ENCODE measurements around the gene PHF2. TPM values are rescaled to one million over a fixed set of nuclear protein-coding genes. Genes with fewer than 3 reads are reported as not detected.

PHF2 gene
- total RNA-seq, 1 donor from 2014 or later: 40.3 TPM

DNA sequence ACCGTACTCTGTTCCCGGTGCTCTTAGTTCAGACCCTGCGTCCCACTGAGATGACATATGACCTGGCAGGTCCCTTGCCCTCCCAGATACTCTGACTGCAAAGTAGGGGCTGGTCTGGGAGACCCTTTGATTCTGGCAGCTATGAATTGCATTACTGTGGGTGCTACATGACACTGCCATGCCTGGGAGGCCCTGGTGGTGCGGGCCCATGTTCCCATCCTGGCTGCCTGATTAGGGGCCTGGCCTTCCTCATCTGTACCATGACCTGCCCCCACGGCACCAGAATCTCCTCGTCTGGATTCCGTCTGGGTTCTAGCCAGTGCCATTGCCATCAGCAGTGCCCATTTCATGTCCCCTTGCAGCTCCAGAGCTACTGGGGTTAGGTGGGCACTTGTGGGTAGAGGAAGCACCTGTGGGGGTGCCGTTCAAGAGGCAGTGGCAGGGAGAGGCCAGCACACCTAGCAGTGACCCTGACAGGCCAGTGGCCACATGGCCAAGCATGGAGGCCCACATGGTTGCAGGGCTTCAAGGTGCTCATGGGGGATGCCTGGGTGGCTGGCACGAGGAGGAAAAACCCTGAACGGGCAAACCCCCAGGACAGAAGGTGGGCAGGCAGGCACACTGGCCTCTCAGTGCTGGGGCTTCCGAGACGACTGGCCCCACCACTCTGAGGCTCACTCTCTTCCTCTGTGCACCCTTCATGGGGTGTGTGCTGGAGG lies 69.7 kb downstream of the PHF2 start:
- Mint-ChIP-seq H3K27ac (ENCODE audit: unreplicated experiment) (no peak overlapping the region), H3K4me3 (ENCODE audit: unreplicated experiment) (no peak overlapping the region), H3K27me3 (ENCODE audit: unreplicated experiment) (no peaks in the 10 kb centered on the region), H3K36me3 (ENCODE audit: unreplicated experiment) (peaks cover 21% of the 10 kb centered on the region), H3K9me3 (ENCODE audit: unreplicated experiment) (no peaks in the 10 kb centered on the region), H3K4me1 (ENCODE audit: unreplicated experiment) (peaks cover 16% of the 10 kb centered on the region)
- DNase-seq (ENCODE audit: extremely low spot score, unreplicated experiment): no peak
- TF ChIP-seq, protein P1, sequence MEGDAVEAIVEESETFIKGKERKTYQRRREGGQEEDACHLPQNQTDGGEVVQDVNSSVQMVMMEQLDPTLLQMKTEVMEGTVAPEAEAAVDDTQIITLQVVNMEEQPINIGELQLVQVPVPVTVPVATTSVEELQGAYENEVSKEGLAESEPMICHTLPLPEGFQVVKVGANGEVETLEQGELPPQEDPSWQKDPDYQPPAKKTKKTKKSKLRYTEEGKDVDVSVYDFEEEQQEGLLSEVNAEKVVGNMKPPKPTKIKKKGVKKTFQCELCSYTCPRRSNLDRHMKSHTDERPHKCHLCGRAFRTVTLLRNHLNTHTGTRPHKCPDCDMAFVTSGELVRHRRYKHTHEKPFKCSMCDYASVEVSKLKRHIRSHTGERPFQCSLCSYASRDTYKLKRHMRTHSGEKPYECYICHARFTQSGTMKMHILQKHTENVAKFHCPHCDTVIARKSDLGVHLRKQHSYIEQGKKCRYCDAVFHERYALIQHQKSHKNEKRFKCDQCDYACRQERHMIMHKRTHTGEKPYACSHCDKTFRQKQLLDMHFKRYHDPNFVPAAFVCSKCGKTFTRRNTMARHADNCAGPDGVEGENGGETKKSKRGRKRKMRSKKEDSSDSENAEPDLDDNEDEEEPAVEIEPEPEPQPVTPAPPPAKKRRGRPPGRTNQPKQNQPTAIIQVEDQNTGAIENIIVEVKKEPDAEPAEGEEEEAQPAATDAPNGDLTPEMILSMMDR (IDR thresholded peaks at IDR 0.05): no peak

GRCh38 chr9:93646640-93647178 lies 70.3 kb downstream of the PHF2 start:
- H3K4me3 Mint-ChIP-seq (ENCODE audit: unreplicated experiment): no peak overlapping the region
- TF ChIP-seq, protein P1 (IDR thresholded peaks at IDR 0.05): no peak
- no peak for DNase-seq (ENCODE audit: extremely low spot score, unreplicated experiment)
- H3K27me3 Mint-ChIP-seq (ENCODE audit: unreplicated experiment): no peaks in the 10 kb centered on the region
- H3K36me3 Mint-ChIP-seq (ENCODE audit: unreplicated experiment): peaks cover 25% of the 10 kb centered on the region
- H3K27ac Mint-ChIP-seq (ENCODE audit: unreplicated experiment): no peak overlapping the region
- H3K4me1 Mint-ChIP-seq (ENCODE audit: unreplicated experiment): peaks cover 14% of the 10 kb centered on the region
- H3K9me3 Mint-ChIP-seq (ENCODE audit: unreplicated experiment): no peaks in the 10 kb centered on the region

- Mint-ChIP-seq H3K27me3 (ENCODE audit: unreplicated experiment) (no peaks in the 10 kb centered on the region), H3K9me3 (ENCODE audit: unreplicated experiment) (no peaks in the 10 kb centered on the region), H3K27ac (ENCODE audit: unreplicated experiment) (no peak overlapping the region), H3K4me1 (ENCODE audit: unreplicated experiment) (peaks cover 7% of the 10 kb centered on the region), H3K36me3 (ENCODE audit: unreplicated experiment) (peaks cover 31% of the 10 kb centered on the region), H3K4me3 (ENCODE audit: unreplicated experiment) (no peak overlapping the region)
- TF ChIP-seq, protein P1 (IDR thresholded peaks at IDR 0.05): no peak
- DNase-seq (ENCODE audit: extremely low spot score, unreplicated experiment): no peak
Measured at GRCh38 chr9:93648181-93648580, 71.8 kb downstream of the PHF2 start.

DNA sequence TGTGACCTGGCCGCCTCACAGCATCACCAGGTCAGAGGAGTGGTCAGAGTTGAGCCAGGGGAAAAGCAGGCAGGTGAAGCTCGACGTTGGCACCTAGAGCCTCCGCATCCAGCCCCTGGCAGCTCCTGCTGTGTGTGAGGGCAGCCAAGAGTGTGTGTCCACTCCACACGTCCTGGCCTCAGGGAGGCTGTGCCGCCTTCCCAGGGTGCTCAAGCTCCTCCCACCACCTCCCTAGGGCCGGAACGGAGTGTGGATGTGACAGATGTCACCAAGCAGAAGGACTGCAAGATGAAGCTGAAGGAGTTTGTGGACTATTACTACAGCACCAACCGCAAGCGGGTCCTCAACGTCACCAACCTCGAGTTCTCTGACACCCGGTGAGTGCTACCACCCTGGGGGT lies 72.5 kb downstream of the PHF2 start:
- no peak for DNase-seq (ENCODE audit: extremely low spot score, unreplicated experiment)
- no peaks in the 10 kb centered on the region for H3K27me3 Mint-ChIP-seq (ENCODE audit: unreplicated experiment)
- peaks cover 28% of the 10 kb centered on the region for H3K36me3 Mint-ChIP-seq (ENCODE audit: unreplicated experiment)
- H3K9me3 Mint-ChIP-seq (ENCODE audit: unreplicated experiment): no peaks in the 10 kb centered on the region
- no peak overlapping the region for H3K27ac Mint-ChIP-seq (ENCODE audit: unreplicated experiment)
- no peak overlapping the region for H3K4me3 Mint-ChIP-seq (ENCODE audit: unreplicated experiment)
- H3K4me1 Mint-ChIP-seq (ENCODE audit: unreplicated experiment): peaks cover under 1% of the 10 kb centered on the region
- TF ChIP-seq, protein P1 (IDR thresholded peaks at IDR 0.05): no peak

DNA sequence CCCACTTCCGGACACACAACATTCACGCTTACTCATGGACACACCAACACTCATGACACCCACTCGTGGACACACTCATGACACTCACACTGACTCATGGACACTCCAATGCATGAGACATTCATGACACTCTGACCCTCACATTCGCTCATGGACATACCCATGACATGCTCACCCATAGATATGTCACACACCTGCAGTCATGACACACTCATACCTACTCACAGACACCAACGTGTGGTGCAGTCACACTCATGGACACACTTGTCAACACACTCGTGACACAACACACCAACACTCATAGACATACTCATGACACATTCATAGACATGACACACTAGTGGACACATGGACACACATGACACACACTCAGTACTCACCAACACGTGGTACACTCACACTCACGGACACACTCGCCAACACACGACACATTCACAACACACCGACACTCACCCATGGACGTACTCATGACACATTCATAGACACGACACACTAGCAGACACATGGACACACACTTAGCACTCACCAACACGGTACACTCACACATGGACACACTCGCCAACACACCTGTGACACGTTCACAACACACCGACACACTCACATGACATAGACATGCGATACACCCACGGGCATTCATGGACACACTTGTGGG lies 73.4 kb downstream of the PHF2 start:
- Mint-ChIP-seq H3K27me3 (ENCODE audit: unreplicated experiment) (no peaks in the 10 kb centered on the region), H3K4me3 (ENCODE audit: unreplicated experiment) (no peak overlapping the region), H3K27ac (ENCODE audit: unreplicated experiment) (no peak overlapping the region), H3K4me1 (ENCODE audit: unreplicated experiment) (no peaks in the 10 kb centered on the region), H3K36me3 (ENCODE audit: unreplicated experiment) (peaks cover 26% of the 10 kb centered on the region), H3K9me3 (ENCODE audit: unreplicated experiment) (no peaks in the 10 kb centered on the region)
- DNase-seq (ENCODE audit: extremely low spot score, unreplicated experiment): no peak
- TF ChIP-seq, protein P1 (IDR thresholded peaks at IDR 0.05): no peak

All from osteocyte (in vitro differentiated cells).